ENCODE measurements around the gene LMLN.

The LMLN gene

DNA sequence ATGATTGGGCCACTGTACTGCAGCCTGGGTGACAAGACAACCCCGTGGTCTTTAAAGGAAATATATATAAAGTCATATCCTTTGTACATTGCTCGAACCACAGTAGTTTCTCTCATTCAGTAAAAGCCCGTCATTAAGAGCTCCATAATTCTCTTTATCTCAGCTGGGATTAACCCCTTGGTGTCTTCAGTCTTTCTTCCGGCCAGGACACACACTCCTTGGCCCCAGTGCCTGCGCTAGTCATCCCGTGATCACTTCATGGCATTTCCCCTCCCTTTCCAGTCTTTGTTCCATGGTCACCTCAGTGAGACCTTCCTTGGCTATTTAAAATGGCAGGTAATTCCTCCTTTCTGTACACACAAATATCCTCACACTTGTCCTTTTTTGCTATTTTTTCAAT is 6.7 kb upstream of the LMLN start:
- Histone ChIP-seq H3K4me3 (ENCODE audit: insufficient read depth, low read length, poor library complexity, severe bottlenecking) (no peak overlapping the region), H3K9me2 (replicated peaks; ENCODE audit: insufficient read depth, low read length) (no peaks in the 10 kb centered on the region), H4K20me1 (ENCODE audit: low read depth, low read length) (peaks cover 13% of the 10 kb centered on the region; the same call in 1 of the 2 replicates), H3K9me3 (ENCODE audit: insufficient read depth, low read length) (no peaks in the 10 kb centered on the region), H3K79me2 (ENCODE audit: insufficient read depth, low read length) (peaks cover 34% of the 10 kb centered on the region), H2AFZ (ENCODE audit: low read depth, low read length, severe bottlenecking) (no peak overlapping the region), H3F3A (ENCODE audit: insufficient read depth) (peaks cover 65% of the 10 kb centered on the region), H3K27ac (ENCODE audit: low read depth, low read length) (no peak overlapping the region), H3K9ac (ENCODE audit: low read length) (no peak overlapping the region), H3K4me2 (ENCODE audit: low read depth, low read length, poor library complexity, severe bottlenecking) (no peak overlapping the region), H3K27me3 (ENCODE audit: low read length) (no peaks in the 10 kb centered on the region), H3K36me3 (ENCODE audit: low read length) (peaks cover 36% of the 10 kb centered on the region)
- TF ChIP-seq, protein P1, sequence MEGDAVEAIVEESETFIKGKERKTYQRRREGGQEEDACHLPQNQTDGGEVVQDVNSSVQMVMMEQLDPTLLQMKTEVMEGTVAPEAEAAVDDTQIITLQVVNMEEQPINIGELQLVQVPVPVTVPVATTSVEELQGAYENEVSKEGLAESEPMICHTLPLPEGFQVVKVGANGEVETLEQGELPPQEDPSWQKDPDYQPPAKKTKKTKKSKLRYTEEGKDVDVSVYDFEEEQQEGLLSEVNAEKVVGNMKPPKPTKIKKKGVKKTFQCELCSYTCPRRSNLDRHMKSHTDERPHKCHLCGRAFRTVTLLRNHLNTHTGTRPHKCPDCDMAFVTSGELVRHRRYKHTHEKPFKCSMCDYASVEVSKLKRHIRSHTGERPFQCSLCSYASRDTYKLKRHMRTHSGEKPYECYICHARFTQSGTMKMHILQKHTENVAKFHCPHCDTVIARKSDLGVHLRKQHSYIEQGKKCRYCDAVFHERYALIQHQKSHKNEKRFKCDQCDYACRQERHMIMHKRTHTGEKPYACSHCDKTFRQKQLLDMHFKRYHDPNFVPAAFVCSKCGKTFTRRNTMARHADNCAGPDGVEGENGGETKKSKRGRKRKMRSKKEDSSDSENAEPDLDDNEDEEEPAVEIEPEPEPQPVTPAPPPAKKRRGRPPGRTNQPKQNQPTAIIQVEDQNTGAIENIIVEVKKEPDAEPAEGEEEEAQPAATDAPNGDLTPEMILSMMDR (IDR thresholded peaks at IDR 0.05; ENCODE audit: insufficient read depth, low read length, poor library complexity, severe bottlenecking) = no peak
- no peak for TF ChIP-seq EZH2phosphoT487 (conservative IDR thresholded peaks at IDR 0.05; ENCODE audit: low read length)

DNA sequence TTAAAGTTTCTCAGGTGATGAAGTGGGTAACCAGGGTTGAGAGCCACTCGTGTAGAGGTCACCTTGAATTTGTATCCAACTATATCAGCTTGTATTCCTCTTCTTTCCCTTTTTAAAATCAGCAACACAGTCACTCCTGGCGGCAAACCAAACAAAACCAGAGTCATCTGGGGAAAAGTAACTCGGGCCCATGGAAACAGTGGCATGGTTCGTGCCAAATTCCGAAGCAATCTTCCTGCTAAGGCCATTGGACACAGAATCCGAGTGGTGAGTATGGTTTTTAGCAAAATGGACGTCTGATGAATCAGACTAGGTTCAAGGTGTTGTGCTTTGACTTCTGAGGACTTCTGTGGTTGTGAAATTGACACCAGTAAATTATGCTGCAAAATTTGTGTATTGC is 6.1 kb upstream of the LMLN start:
- Histone ChIP-seq H3K27ac (ENCODE audit: low read depth, low read length) (no peak overlapping the region), H4K20me1 (ENCODE audit: low read depth, low read length) (peaks cover 13% of the 10 kb centered on the region; the same call in 1 of the 2 replicates), H3K4me2 (ENCODE audit: low read depth, low read length, poor library complexity, severe bottlenecking) (no peak overlapping the region), H3K4me3 (ENCODE audit: insufficient read depth, low read length, poor library complexity, severe bottlenecking) (no peak overlapping the region), H3K79me2 (ENCODE audit: insufficient read depth, low read length) (peaks cover 34% of the 10 kb centered on the region), H3K9ac (ENCODE audit: low read length) (no peak overlapping the region), H3K27me3 (ENCODE audit: low read length) (no peaks in the 10 kb centered on the region), H3K36me3 (ENCODE audit: low read length) (peaks cover 36% of the 10 kb centered on the region), H3F3A (ENCODE audit: insufficient read depth) (peaks cover 66% of the 10 kb centered on the region), H2AFZ (ENCODE audit: low read depth, low read length, severe bottlenecking) (no peak overlapping the region), H3K9me2 (replicated peaks; ENCODE audit: insufficient read depth, low read length) (no peaks in the 10 kb centered on the region), H3K9me3 (ENCODE audit: insufficient read depth, low read length) (no peaks in the 10 kb centered on the region)
- no peak for TF ChIP-seq EZH2phosphoT487 (conservative IDR thresholded peaks at IDR 0.05; ENCODE audit: low read length)
- TF ChIP-seq, protein P1 (IDR thresholded peaks at IDR 0.05; ENCODE audit: insufficient read depth, low read length, poor library complexity, severe bottlenecking) = no peak

DNA sequence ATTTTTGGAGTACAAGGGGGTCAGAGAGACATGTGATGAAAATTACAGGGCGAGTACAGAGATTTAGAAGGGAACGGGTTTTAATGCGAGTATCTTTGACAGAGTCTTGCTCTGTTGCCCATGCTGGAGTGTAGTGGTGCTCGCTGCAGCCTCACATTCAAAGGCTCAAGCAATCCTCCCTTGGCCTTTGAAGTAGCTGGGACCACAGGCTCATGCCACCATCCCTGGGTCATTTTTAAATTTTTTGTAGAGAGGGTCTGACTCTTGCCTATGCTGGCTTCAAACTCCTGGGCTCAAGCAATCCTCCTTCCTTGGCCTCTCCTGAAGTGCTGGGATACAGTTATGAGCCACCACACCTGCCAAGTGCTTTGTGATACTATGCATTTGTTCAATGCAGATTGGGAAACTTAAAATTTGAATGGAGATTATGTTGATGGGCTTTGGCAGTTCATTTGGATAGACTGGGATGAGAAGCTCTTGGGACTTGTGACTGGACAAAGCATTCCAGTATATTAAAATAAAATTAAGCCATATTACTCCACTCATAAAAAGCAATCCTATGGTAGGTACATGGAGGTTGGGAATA is 4.0 kb upstream of the LMLN start:
- Histone ChIP-seq H3K9me3 (ENCODE audit: insufficient read depth, low read length) (no peaks in the 10 kb centered on the region), H2AFZ (ENCODE audit: low read depth, low read length, severe bottlenecking) (no peak overlapping the region), H3K27me3 (ENCODE audit: low read length) (no peaks in the 10 kb centered on the region), H3F3A (ENCODE audit: insufficient read depth) (peaks cover 58% of the 10 kb centered on the region), H3K4me2 (ENCODE audit: low read depth, low read length, poor library complexity, severe bottlenecking) (no peak overlapping the region), H3K9me2 (replicated peaks; ENCODE audit: insufficient read depth, low read length) (no peaks in the 10 kb centered on the region), H3K36me3 (ENCODE audit: low read length) (peaks cover 32% of the 10 kb centered on the region), H3K9ac (ENCODE audit: low read length) (no peak overlapping the region), H3K4me3 (ENCODE audit: insufficient read depth, low read length, poor library complexity, severe bottlenecking) (no peak overlapping the region), H4K20me1 (ENCODE audit: low read depth, low read length) (peaks cover 13% of the 10 kb centered on the region; the same call in 1 of the 2 replicates), H3K79me2 (ENCODE audit: insufficient read depth, low read length) (peaks cover 25% of the 10 kb centered on the region), H3K27ac (ENCODE audit: low read depth, low read length) (no peak overlapping the region)
- TF ChIP-seq, protein P1 (IDR thresholded peaks at IDR 0.05; ENCODE audit: insufficient read depth, low read length, poor library complexity, severe bottlenecking) = no peak
- TF ChIP-seq EZH2phosphoT487 (conservative IDR thresholded peaks at IDR 0.05; ENCODE audit: low read length) = no peak

Data from SU-DHL-6 (cell line).